M059J (cell line): Measurements from ENCODE around the gene FLT3. TPM values are rescaled to one million over a fixed set of nuclear protein-coding genes. Genes with fewer than 3 reads are reported as not detected.
"Not testable (repeated sequence)": the region's sequence is repeated elsewhere in the genome, so short reads cannot be mapped to it uniquely, and the experiment has no call there.

ENCODE experiments used
- DNase-seq: peaks from one replicate; pipeline ENCODE4 v3.0.0-alpha.2; 2012; ENCODE audit warnings: low read depth
- total RNA-seq: library from RNA; depleted of rRNA; stranded (reverse); fragments of >200 nt; shearing (Covaris generic); gene quantifications from 2 replicates; pipeline ENCODE4 v1.2.3, GENCODE V29; 2014

The FLT3 gene
- total RNA-seq, 1 experiment from 2014 or later: 0.12 TPM

DNA sequence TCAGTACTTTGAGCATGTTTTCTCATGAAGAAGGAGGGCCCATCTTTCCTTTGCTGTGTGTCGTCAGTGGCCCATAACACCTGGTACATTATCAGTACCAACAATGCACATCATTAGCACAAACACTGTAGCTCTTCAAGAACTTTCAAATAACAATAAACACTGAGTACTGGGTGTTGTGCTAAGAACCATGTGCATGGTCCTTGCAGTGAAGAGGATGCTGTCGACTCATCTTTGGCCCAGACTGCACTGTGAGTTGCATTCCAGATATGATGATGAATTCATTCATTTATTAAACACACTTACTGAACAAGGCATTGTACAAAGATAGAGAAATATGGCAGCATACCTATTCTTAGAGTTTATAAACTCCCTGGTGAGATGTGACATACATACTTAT is 55.8 kb downstream of the FLT3 start:
- DNase-seq: no peak

DNA sequence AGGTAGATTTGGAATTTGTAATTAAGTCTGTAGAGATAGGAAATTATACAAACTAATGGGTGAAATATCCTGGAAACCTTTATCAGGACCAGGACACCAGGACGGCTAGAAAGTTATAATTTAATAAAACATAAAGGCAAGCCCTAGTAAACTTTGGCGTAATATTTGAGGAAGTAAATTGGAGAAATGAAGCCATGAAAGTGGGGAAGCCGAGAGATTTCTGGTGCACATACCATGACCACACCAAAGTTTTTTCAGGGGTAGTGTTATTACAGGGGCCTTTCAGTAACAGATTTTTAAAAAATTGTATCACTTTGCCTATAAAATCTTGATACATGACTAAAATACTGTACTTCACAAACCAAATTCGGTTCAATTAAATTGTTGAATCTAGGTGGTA is 57.2 kb downstream of the FLT3 start:
- no peak for DNase-seq

DNA sequence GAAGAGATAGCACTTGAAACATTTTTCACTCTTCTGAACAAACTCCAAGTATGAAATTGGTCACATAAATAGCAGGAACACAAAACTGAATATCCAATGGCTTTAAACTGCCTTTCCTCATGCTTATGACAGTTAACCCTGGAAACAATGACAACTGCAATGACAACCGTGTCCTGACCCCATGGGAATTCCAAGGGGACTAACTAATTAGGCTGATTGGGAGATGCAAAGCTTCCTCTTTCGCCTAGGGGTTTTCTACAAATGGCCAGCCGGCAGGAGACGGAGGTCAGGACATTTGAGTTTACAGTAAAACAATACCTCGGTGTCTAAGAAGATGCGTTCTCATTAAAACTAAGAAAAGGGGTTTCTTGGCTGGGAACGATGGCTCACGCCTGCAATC is 58.9 kb downstream of the FLT3 start:
- no peak for DNase-seq

DNA sequence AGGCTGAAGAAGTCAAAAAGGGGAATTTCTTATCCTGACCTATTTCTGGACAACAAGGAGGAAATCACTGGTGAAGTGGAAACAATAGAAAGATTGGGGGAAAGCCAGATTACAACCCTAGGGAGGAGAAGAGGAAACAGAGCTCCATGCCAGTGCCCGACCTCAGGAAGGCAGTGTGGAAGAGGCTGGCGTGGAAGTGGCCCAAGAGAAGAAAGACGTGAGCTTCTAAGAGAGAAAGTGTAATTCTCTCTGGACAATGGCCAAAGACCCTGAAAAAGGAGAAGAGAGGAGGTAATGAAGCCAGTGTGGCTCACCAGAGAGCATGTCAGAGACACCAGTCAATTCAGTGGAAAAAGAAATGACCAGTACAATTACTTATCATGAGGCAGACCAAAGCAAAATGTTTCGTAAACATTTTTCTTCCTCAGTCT is 59.3 kb downstream of the FLT3 start:
- no peak for DNase-seq

DNA sequence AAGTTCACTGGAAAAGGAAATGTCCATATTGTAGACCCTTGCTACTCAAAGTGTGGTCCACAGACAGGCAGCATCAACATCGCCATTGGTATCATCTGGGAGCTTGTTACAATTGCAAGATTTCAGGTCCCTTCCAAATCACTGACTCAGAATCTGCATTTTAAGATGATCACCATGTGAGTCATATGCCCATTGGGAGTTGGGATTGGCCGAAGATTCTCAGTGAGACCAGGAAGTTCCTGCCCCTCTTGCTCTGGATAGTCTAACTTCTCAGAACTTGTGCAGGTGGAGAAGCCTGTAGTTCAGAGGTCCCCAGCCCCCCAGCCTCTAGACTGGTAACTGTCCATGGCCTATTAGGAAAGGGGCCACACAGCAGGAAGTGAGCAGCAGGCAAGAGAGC is 63.0 kb downstream of the FLT3 start:
- DNase-seq: peak; percentile 62

DNA sequence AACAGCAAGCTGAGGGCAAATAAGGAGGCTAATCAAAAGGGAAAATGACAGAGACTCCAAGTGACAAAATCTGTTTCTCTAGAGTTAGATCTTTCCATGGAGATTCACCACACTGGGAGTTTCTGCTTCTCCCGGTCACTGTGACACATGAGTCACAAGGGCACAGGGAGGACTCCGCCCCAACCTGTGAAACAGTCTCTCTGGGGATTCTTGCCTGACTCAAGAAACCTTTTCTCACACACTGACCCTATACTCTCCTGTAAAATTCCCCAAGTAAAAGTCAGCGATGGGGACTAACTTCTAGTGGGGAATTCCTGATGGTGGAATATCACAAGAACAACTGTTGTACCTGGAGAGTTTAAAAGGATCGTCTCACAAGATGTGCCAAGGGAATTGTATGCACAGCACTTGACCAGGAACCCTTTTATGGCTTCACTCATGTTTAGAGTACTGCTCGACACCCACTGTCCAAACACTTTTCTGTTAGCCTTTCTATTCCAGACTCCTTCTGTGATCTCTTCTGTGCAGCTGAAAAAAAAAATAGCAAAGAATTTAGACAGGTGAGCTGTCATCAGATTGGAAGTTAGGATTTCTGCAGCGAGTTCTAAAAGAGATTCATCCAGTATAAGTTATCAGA is 65.1 kb downstream of the FLT3 start:
- peak; percentile 67 for DNase-seq

DNA sequence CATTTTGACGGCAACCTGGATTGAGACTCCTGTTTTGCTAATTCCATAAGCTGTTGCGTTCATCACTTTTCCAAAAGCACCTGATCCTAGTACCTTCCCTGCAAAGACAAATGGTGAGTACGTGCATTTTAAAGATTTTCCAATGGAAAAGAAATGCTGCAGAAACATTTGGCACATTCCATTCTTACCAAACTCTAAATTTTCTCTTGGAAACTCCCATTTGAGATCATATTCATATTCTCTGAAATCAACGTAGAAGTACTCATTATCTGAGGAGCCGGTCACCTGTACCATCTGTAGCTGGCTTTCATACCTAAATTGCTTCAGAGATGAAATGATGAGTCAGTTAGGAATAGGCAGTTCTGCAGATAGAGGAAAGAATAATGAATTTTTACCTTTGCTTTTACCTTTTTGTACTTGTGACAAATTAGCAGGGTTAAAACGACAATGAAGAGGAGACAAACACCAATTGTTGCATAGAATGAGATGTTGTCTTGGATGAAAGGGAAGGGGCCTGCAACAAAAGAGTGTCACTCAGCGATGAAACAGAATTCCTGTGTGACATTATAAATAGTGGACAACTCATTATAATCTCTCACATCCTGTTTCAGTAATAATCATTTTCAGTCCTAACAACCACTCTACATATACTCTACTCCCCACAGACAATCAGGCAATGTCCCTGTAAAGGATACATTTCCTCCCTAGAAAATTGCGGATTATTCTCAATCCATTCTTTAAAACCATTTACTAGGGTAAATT is 66.3 kb downstream of the FLT3 start:
- no peak for DNase-seq

DNA sequence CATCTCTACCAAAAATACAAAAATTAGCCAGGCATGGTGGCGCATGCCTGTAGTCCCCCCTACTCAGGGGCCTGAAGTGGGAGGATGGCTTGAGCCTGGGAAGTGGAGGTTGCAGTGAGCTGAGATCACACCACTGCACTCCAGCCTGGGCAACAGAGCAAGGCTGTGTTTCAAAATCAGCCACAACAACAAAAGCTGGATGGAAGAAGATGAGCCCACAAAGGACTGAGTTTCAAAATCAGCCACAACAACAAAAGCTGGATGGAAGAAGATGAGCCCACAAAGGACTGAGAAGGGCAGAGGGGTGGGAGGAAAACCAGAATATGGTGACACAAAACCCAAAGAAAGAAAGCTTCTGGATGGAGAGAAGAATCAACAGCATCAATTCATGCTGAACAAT is 67.9 kb downstream of the FLT3 start:
- DNase-seq: not testable (repeated sequence)

DNA sequence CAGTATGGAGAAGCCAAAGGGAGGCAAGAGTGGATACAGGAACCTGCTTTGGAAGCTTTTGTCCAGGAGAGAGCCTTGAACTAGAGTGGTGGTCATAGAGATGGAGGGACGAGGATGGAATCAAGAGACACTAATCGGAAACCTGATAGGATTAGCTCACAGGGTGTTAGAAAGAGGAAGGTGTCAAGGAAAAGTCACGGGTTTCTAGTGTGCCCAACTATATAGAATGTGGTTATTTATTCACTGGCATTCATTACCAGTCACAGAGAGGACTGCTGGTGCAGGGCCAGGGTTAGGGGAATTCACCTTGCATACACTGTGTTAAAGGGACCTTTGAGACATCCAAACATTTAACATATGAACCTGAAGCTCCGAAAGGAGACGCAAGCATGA is 68.5 kb downstream of the FLT3 start:
- no peak for DNase-seq

DNA sequence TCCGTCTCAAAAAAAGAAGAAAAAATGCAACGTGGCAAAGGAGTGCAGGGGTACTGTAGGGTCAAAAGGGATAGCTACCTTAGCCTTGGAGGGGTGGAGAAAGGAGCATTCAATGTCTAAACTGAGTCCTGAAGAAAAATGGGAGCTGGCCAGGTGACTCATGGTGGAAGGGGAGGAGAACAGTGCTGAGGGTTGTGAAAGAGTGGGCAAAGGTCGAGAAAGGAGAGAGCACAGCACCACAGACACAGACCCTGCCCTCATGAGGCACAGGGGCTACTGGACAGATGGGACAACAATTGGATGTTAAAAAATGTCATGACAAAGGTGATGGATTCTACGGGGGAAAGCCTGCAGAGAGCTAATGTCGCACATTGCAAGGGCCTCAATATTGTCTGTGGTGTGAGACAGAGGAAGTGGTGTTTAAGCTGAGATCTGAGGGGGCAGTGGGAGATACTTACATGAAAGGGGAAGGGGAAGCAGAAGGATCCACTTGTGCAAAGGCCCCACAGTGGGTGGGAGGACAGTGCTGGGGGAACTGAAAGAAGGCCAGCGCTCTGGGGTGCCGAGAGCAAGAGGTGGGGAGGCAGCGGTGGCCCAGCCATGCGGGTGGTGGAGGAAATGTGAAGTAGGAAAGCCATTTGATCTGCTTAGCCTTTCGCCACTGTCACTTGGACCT is 69.0 kb downstream of the FLT3 start:
- no peak for DNase-seq

DNA sequence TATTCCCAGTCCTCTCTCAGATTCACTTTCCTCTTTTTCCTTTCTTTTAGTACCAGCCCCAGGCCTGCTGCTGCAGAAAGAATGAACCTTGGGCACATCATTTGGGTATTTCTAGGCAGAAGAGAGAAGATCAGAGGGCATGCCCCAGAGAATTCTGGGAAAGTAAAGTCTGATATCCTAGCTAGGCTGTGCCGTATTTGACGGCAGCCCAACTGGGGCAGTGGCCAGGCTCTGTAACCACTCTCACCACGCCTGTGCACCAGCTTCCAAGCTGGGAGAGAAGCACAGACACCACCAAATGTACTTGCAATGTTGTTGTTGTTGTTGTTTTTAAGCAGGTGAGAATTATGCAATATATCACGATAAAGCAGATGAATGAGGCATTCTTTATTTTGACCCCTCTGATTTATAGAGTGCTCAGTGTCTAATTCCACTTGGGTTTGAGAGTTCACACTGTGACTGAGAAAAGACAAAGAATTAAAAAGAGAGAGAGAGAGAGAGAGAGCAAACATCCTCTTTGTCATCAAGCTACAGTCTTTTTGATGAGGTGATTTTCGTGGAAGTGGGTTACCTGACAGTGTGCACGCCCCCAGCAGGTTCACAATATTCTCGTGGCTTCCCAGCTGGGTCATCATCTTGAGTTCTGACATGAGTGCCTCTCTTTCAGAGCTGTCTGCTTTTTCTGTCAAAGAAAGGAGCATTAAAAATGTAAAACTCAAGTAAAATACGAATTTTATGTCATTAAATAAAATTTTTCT is 72.6 kb downstream of the FLT3 start:
- DNase-seq: no peak

DNA sequence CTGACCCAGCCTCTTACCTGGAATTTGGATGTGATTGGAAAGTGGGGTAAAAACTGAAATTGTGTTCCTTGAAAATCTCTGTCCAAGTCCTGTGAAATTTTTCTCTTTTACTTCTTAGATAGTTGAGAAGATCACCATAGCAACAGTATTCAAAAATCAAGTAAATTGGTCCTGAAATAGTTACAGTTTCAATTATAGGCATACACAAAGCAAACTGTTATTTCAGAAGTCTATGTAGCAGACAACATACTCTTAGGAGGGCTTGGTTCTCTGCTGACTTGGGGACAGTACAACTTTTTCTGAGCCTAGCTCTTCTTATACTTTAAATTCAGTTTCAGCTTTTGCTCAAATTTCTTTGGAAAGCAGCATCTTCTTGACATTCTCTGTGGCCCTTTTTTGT is 73.3 kb downstream of the FLT3 start:
- no peak for DNase-seq

DNA sequence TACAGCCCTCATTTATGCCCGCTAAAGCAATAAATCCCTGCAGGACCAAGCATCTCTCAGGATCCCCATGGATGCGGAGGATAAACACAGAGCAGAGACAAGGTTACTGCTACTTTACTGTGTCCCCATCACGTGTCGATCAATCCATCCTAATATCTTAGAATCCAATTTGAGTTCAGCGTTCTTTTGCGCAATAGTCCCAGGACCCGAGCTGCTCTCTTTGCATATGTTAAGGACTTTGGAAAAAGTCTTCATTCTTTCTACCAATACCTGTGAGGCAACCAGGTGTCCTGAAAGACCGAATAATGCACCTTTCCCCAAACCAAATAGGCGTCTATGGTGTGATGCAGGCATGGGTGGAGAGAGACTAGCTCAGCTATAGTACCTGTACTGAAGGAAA is 73.9 kb downstream of the FLT3 start:
- DNase-seq: no peak

DNA sequence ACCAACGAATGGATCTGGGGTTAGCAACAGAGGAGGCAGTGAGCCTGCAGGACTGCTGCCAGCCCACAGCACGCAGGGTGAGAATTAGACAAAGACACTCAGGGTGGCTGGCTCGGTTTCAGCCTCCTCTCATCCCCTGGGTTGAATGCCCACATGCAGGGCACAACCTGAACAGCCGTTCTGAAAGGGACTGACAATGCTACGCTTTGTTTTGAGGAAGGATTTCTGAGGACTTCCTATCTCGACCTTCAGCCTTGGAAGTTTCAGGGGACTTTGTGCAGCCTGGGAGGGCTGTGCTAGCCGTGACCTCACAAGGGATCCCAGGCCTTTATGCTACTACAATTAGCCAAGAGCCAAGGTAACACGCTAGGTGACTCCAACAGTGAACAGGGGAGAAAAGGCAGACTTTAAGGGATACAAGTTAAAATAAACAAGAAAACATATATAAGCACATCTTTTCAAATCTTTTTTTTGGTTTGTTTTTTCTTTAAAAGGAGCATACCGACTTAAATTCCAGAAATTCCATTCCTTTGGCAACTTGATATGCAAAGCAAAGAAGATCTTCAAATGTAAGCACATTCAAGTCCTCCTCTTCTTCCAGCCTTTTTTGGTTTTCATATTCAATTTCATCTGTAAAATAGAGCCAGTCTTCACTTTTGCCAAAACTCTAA is 77.4 kb downstream of the FLT3 start:
- DNase-seq: no peak

DNA sequence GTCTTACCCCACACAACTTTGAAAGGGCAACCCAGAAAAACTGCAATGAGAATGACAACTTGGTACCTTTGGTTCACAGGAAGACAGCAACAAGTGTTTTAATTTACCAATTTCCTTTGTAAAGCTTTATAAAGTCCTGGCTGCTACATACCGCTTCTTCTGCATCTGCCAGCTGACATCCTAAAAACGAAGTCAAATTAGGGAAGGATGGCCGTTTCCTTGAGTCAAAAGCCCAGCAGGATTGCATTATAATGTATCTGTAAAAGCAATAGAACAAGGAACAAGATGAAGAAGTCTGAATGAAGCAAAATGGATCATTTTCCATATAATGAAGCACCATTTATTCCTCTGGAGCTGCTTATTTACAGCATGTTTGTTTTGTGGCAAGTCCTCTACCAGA is 86.1 kb downstream of the FLT3 start:
- no peak for DNase-seq

DNA sequence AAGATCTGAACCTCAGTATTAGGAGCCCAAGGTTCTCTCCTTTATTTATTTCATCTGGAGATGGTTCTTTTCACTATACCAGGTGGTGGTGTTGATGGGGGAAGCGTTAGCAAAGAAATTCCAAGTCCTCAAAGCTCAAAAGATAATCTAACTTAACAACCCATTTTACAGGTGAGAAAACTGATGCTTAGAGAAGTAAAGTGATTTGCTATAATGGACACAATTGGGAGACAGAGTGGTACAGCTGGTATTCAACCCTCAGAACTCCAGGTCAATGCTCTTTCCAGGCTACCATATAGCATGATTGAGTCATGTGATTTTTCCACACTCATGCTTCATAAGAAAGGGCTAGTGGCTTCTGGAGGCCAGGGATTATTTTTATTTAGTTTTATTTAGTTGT is 86.9 kb downstream of the FLT3 start:
- no peak for DNase-seq

DNA sequence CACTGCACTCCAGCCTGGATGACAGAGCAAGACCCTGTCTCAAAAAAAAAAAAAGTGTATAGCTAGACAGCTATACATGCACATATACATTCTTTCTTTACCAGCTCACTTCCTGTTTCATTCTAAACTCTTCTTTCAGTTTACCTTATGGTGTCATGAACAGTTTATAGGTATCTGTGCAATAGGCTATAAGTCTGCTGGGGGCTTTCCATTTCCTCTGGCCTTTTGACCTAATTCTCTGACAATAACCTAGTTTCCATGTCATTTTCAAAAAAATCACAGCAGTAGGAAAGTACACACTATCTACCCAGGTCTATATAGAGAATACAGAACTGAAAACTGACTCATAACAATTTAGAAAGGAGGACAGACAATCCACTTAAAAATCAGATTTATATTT is 87.5 kb downstream of the FLT3 start:
- DNase-seq: no peak

DNA sequence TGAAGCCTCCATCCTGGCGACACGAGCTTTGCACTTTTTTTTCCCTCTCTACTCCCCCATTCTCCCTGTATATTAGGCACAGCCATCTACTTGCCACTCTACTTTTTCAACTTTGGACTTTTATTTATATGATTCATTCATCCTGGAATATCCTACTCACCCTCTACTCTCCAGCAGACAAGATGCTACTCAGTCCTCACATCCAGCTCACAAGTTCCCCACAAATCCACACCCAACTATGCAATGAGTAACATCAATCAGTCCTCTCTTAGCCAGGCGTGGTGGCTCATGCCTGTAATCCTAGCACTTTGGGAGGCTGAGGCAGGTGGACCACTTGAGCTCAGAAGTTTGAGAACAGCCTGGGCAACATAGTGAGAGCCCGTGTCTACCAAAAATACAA is 88.0 kb downstream of the FLT3 start:
- DNase-seq: peak; percentile 40

DNA sequence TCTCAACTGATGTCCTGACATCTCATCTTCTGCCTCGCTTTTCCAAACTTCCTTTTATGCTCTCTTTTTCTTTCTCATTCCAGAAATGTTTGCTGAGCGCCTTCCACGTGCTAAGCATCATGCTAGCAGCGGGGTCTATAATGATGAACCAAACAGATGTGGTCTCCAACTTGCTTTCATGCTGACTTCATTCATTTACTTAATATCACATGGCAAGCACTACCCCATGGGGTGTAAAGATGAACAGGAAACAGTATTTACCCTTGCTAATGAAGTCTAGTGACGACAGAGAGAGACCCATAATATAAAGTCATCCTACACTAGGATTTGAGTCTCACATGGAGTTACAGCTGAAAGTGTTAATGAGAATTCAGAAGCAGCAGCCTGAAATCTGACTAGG is 90.3 kb downstream of the FLT3 start:
- no peak for DNase-seq

DNA sequence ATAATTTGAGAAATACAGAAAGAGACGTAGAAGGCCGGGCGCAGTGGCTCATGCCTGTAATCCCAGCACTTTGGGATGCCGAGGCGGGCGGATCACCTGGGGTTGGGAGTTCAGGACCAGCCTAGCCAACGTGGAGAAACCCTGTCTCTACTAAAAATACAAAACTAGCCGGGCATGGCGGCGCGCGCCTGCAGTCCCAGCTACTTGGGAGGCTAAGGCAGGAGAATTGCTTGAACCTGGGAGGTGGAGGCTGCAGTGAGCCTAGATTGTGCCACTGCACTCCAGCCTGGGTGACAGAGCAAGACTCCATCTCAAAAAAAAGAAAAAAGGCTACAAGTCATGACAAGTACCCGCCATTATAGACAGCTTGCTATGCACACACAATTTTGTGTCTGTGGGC is 95.4 kb downstream of the FLT3 start:
- not testable (repeated sequence) for DNase-seq

DNA sequence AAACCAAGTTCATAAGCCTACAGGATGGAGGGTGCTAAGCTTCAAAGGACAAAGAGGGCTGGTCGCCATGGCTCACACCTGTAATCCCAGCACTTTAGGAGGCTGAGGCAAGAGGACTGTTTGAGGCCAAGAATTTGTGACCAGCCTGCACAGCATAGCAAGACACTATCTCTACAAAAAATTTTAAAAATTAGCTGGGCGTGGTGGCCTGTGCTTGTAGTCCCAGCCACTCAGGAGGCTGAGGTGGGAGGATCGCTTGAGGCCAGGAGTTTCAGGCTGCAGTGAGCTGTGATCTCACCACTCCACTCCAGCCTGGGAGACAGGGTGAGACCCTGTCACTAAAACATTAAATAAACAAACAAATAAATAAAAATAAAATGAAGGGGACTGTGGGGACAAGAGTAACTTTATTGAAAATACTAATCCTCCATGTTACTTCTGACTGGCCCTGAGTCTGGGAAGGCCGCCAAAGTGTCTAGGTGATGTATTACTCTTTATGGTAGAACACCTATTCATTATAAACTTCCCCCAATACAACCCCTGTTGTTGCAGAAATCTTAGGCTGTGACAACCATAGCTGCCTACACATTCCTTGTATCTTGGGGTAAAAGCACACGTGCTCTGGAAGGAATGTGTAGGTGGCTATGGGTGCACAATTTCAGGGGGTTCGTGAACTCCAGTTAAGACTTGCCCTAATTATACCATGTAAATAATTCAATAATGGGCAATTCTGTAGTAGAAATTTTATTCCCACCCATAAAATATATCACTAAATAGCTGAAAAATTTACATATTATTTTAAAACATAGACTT is 97.3 kb downstream of the FLT3 start:
- peak; percentile 50 for DNase-seq
